SK-N-SH (cell line): Measurements from ENCODE around the gene LDLRAP1. TPM values are rescaled to one million over a fixed set of nuclear protein-coding genes. Genes with fewer than 3 reads are reported as not detected.
A peak's percentile ranks its signal among the peaks of the same experiment; 100 is the strongest.

Source experiments
- CTCF ChIA-PET: fragments of 300-600, 350-600 bp; formaldehyde crosslinking; extraction: SDS; loops from one replicate; lab custom pipeline; 2021; lab: Yijun Ruan, JAX
- POLR2A ChIA-PET: fragments of 350-600 bp; sonication (Branson Sonifier 250); formaldehyde crosslinking; extraction: SDS; loops from one replicate; lab custom pipeline; 2020; ENCODE audit warnings: antibody characterized with exemption, inconsistent platforms; lab: Yijun Ruan, JAX
- DNase-seq: peaks from one replicate; pipeline ENCODE4 v3.0.0; 2012
- H2AFZ ChIP-seq: fragments of 200-600 bp; sonication (generic); 2 replicates; pipeline ENCODE4 v1.8.1; 2016; ENCODE audit warnings: antibody characterized with exemption, mild to moderate bottlenecking, low read depth
- H3F3A ChIP-seq: fragments of 200-600 bp; sonication (generic); replicated peaks from 2 replicates; pipeline ENCODE3; 2016; ENCODE audit warnings: antibody characterized with exemption, mild to moderate bottlenecking; ENCODE audit not compliant: insufficient read depth
- H3K27ac ChIP-seq, 2 experiments: fragments of 200-500 bp in 1 of 2; fragments of 200-600 bp in 1 of 2; sonication (Bioruptor generic) in 1 of 2; sonication (generic), shearing (Covaris generic) in 1 of 2; 2 replicates each; pipeline versions ENCODE4 v1.5.1 to v1.6.1; 2014 to 2016; ENCODE audit warnings: low read depth in 2 of 2, inconsistent platforms in 1 of 2, low read length in 1 of 2, mild to moderate bottlenecking in 1 of 2, mixed read lengths in 1 of 2
- H3K27me3 ChIP-seq: fragments of 200-600 bp; sonication (generic), shearing (Covaris generic); 2 replicates; pipeline ENCODE4 v1.6.1; 2016; ENCODE audit warnings: mixed run types; ENCODE audit not compliant: insufficient read depth
- H3K36me3 ChIP-seq, 2 experiments: fragments of 200-500 bp in 1 of 2; fragments of 200-600 bp in 1 of 2; sonication (Bioruptor generic) in 1 of 2; sonication (generic) in 1 of 2; replicated peaks in 1 of 2; 2 replicates each; pipeline versions ENCODE3 to v1.5.1; 2014 to 2016; ENCODE audit warnings: low read length in 1 of 2, mild to moderate bottlenecking in 1 of 2; ENCODE audit not compliant: insufficient read depth in 2 of 2, control insufficient read depth in 1 of 2
- H3K4me1 ChIP-seq, 2 experiments: fragments of 200-500 bp in 1 of 2; fragments of 200-600 bp in 1 of 2; sonication (Bioruptor generic) in 1 of 2; sonication (generic), shearing (Covaris generic) in 1 of 2; 2 replicates each; pipeline versions ENCODE4 v1.5.1 to v1.6.1; 2014 to 2016; ENCODE audit warnings: low read depth in 1 of 2, low read length in 1 of 2, mixed run types in 1 of 2; ENCODE audit not compliant: insufficient read depth in 2 of 2, control insufficient read depth in 1 of 2
- H3K4me2 ChIP-seq: fragments of 200-600 bp; sonication (generic), shearing (Covaris generic); 2 replicates; pipeline ENCODE4 v1.6.1; 2017; ENCODE audit warnings: mixed run types
- H3K4me3 ChIP-seq, 2 experiments: fragments of 200-500 bp in 1 of 2; fragments of 200-600 bp in 1 of 2; sonication (Bioruptor generic) in 1 of 2; sonication (generic), shearing (Covaris generic) in 1 of 2; 2 replicates each; pipeline versions ENCODE4 v1.5.1 to v1.8.1; 2014 to 2016; ENCODE audit warnings: low read depth in 2 of 2, inconsistent platforms in 1 of 2, low read length in 1 of 2, mild to moderate bottlenecking in 1 of 2, mixed read lengths in 1 of 2, moderate library complexity in 1 of 2
- H3K79me2 ChIP-seq: fragments of 200-600 bp; sonication (generic); 2 replicates; pipeline ENCODE4 v1.8.1; 2017; ENCODE audit warnings: mild to moderate bottlenecking; ENCODE audit not compliant: insufficient read depth
- H3K9ac ChIP-seq: fragments of 200-600 bp; sonication (generic); 2 replicates; pipeline ENCODE4 v1.6.1; 2017; ENCODE audit warnings: mixed run types
- H3K9me2 ChIP-seq: fragments of 200-600 bp; sonication (generic); 2 replicates; pipeline ENCODE4 v1.6.1; 2017; ENCODE audit warnings: mixed run types
- H3K9me3 ChIP-seq: fragments of 200-600 bp; sonication (generic); 2 replicates; pipeline ENCODE4 v1.6.1; 2017; ENCODE audit warnings: mixed run types, mild to moderate bottlenecking, moderate library complexity
- H4K20me1 ChIP-seq: fragments of 200-600 bp; sonication (generic); 2 replicates; pipeline ENCODE4 v1.6.1; 2017; ENCODE audit warnings: mild to moderate bottlenecking, mixed run types; ENCODE audit not compliant: insufficient read depth
- CHD2 ChIP-seq: fragments of 150-350 bp; IDR thresholded peaks from 2 replicates; pipeline ENCODE4 v1.6.1; 2018; ENCODE audit warnings: low read length; ENCODE audit not compliant: partially characterized antibody
- CTCF ChIP-seq: fragments of 200-600 bp; sonication (generic); IDR thresholded peaks from 2 replicates; pipeline ENCODE4 v1.6.1; 2017; ENCODE audit warnings: antibody characterized with exemption, mild to moderate bottlenecking, moderate library complexity
- EP300 ChIP-seq, 2 experiments: IDR thresholded peaks; 2 replicates each; pipeline versions ENCODE4 v1.4.0 to v1.6.1; 2012; ENCODE audit warnings: borderline replicate concordance in 1 of 2, low read depth in 1 of 2, low read length in 1 of 2
- FOSL2 ChIP-seq: IDR thresholded peaks from 2 replicates; pipeline ENCODE4 v1.4.0; 2012; ENCODE audit warnings: low read depth, mild to moderate bottlenecking, moderate library complexity, borderline replicate concordance
- FOXJ3 ChIP-seq: sonication (generic); formaldehyde crosslinking; IDR thresholded peaks from 2 replicates; pipeline ENCODE4 v1.5.1; 2020; ENCODE audit warnings: mild to moderate bottlenecking, missing genetic modification reagents
- FOXM1 ChIP-seq: IDR thresholded peaks from 2 replicates; pipeline ENCODE4 v1.4.0; 2012; ENCODE audit warnings: low read depth, mild to moderate bottlenecking
- GATA2 ChIP-seq: sonication (generic); formaldehyde crosslinking; IDR thresholded peaks from 2 replicates; pipeline ENCODE4 v1.5.0; 2020; ENCODE audit warnings: mild to moderate bottlenecking, missing genetic modification reagents
- MEF2A ChIP-seq: IDR thresholded peaks from 2 replicates; pipeline ENCODE4 v1.4.0; 2012; ENCODE audit warnings: low read depth, borderline replicate concordance
- NFIC ChIP-seq: IDR thresholded peaks from 2 replicates; pipeline ENCODE4 v1.4.0; 2012; ENCODE audit warnings: borderline replicate concordance
- NRF1 ChIP-seq: IDR thresholded peaks from 2 replicates; pipeline ENCODE4 v1.6.1; 2012; ENCODE audit warnings: low read depth, mild to moderate bottlenecking, low read length
- RAD21 ChIP-seq: IDR thresholded peaks from 2 replicates; pipeline ENCODE4 v1.6.1; 2012; ENCODE audit warnings: mild to moderate bottlenecking, low read length
- RFX5 ChIP-seq: IDR thresholded peaks from 2 replicates; pipeline ENCODE4 v1.6.1; 2012; ENCODE audit warnings: mild to moderate bottlenecking, improper control_type of control experiment, low read length
- SIN3A ChIP-seq: IDR thresholded peaks from 2 replicates; pipeline ENCODE4 v1.6.1; 2012; ENCODE audit warnings: low read depth, mild to moderate bottlenecking, low read length, moderate library complexity, borderline replicate concordance
- TAF1 ChIP-seq: IDR thresholded peaks from 2 replicates; pipeline ENCODE4 v1.6.1; 2012; ENCODE audit warnings: low read depth, mild to moderate bottlenecking, low read length, moderate library complexity, borderline replicate concordance
- TCF12 ChIP-seq: IDR thresholded peaks from 2 replicates; pipeline ENCODE4 v1.4.0; 2012
- ZBTB33 ChIP-seq: IDR thresholded peaks from 2 replicates; pipeline ENCODE4 v1.4.0; 2012; ENCODE audit warnings: low read depth, borderline replicate concordance
- WGBS: methylation state at CpG from one replicate; pipeline ENCODE4 v1.1.6; 2017; ENCODE audit warnings: low lambda C conversion rate; 5-methylcytosine and 5-hydroxymethylcytosine counted together
- polyA plus RNA-seq, 3 experiments: library from polyadenylated mRNA; depleted of rRNA; stranded (reverse); fragments of >200 nt; gene quantifications; 2 replicates each; pipeline ENCODE4 v1.2.3, GENCODE V29; 2012

Gene LDLRAP1
- polyA plus RNA-seq, 1 of the 3 experiments (the other 2 are of a cell fraction), result 19.1 TPM

- peaks cover 0 to 29% of the 10 kb centered on the region in 2 experiments; a peak in 2 of 4 replicates for H3K4me1 ChIP-seq
- H3K79me2 ChIP-seq, result no peaks in the 10 kb centered on the region
- H3K9me3 ChIP-seq, result no peaks in the 10 kb centered on the region
- no peaks in the 10 kb centered on the region for H3K36me3 ChIP-seq
- WGBS, result 85% methylated on average over 12 of the region's 66 CpGs
- peak overlapping the region in 1 of 2 experiments; percentile 61; a peak in 2 of 4 replicates for H3K4me3 ChIP-seq
- no peaks in the 10 kb centered on the region for H4K20me1 ChIP-seq
- H3K4me2 ChIP-seq, result no peak overlapping the region
- CTCF ChIA-PET, result interaction anchor here (0.7 to 4.6 kb wide), 32 partner anchors 9 to 193 kb away, joined by 3 to 26 read pairs (median 6); partner anchors contain the start of gene SELENON
- H3K27ac ChIP-seq, result no peak overlapping the region
- no peaks in the 10 kb centered on the region for H3K9me2 ChIP-seq
- peak; percentile 33 for DNase-seq
- peaks cover 36% of the 10 kb centered on the region for H3K27me3 ChIP-seq
- POLR2A ChIA-PET, result no interaction called here
- H3F3A ChIP-seq, result peaks cover 5% of the 10 kb centered on the region
- H2AFZ ChIP-seq, result no peak overlapping the region
- no peak for TF ChIP-seq RFX5
- TF ChIP-seq NFIC, result no peak
- TF ChIP-seq TAF1, result no peak
- TF ChIP-seq, all 33 proteins: peak for 0
- H3K9ac ChIP-seq, result no peak overlapping the region
Observed at GRCh38 chr1:25617625-25618432, 74.4 kb downstream of the LDLRAP1 start.

GRCh38 chr1:25618433-25618808, 75.0 kb downstream of the LDLRAP1 start:
- H3K27ac ChIP-seq, result no peak overlapping the region
- TF ChIP-seq MEF2A (no peak), FOSL2 (no peak), SIN3A (no peak), ZBTB33 (no peak), FOXJ3 (CRISPR knock-in tag) (no peak), CTCF (no peak), EP300 (IDR thresholded peaks at IDR 0.05; ENCODE audit: borderline replicate concordance in 1 of 2, low read depth in 1 of 2, low read length in 1 of 2) (no peak), GATA2 (CRISPR knock-in tag) (no peak), RFX5 (no peak), NRF1 (no peak), FOXM1 (no peak), CHD2 (no peak), TCF12 (no peak), RAD21 (no peak)
- TF ChIP-seq, all 33 proteins: peak for 0
- no peaks in the 10 kb centered on the region for H3K36me3 ChIP-seq
- H3K4me1 ChIP-seq, result peaks cover 0 to 29% of the 10 kb centered on the region in 2 experiments; a peak in 2 of 4 replicates
- H3K9ac ChIP-seq, result no peak overlapping the region
- 95% methylated on average over 4 of the region's 4 CpGs for whole genome bisulfite sequencing
- ChIA-PET POLR2A (no interaction called here), CTCF (interaction anchor here (0.6 to 4.6 kb wide), 49 partner anchors 9 to 284 kb away, joined by 3 to 26 read pairs (median 6); partner anchors contain the start of gene SELENON)
- no peak overlapping the region; a peak in 1 of 4 replicates for H3K4me3 ChIP-seq
- H3K27me3 ChIP-seq, result peaks cover 34% of the 10 kb centered on the region
- no peaks in the 10 kb centered on the region for H3K9me3 ChIP-seq
- no peak for DNase-seq
- no peak overlapping the region for H2AFZ ChIP-seq
- no peaks in the 10 kb centered on the region for H3K9me2 ChIP-seq
- H3K79me2 ChIP-seq, result no peaks in the 10 kb centered on the region
- H3F3A ChIP-seq, result peaks cover 4% of the 10 kb centered on the region
- no peak overlapping the region for H3K4me2 ChIP-seq
- H4K20me1 ChIP-seq, result no peaks in the 10 kb centered on the region
